GM12874 (cell line): ENCODE measurements around the gene MAPRE2.

Source experiments
- CTCF ChIP-seq: IDR thresholded peaks from 2 replicates; pipeline ENCODE4 v1.5.1; 2011; ENCODE audit warnings: low read depth, mild to moderate bottlenecking, control low read depth, low read length, moderate library complexity; ENCODE audit not compliant: insufficient read depth

MAPRE2 gene

GRCh38 chr18:35032113-35032512, 9.1 kb upstream of the MAPRE2 start:
- no peak for TF ChIP-seq CTCF

- no peak for TF ChIP-seq CTCF
Observed at GRCh38 chr18:35038029-35038428, 3.2 kb upstream of the MAPRE2 start.

- TF ChIP-seq CTCF: no peak
Observed at GRCh38 chr18:35038881-35039491, 2.2 kb upstream of the MAPRE2 start.

GRCh38 chr18:35040638-35040987, 600 bp upstream of the MAPRE2 start:
- no peak for TF ChIP-seq CTCF

- TF ChIP-seq CTCF: no peak
Observed at GRCh38 chr18:35041815-35042387, 688 bp downstream of the MAPRE2 start.

GRCh38 chr18:35042389-35043071, 1.3 kb downstream of the MAPRE2 start:
- TF ChIP-seq CTCF: no peak

GRCh38 chr18:35043207-35043606, 2.0 kb downstream of the MAPRE2 start:
- no peak for TF ChIP-seq CTCF
